Cardiac fibroblast (primary cell): ENCODE data around the gene SH3GLB1.
"Not testable (repeated sequence)": the region's sequence is repeated elsewhere in the genome, so short reads cannot be mapped to it uniquely, and the experiment has no call there.

Experiments used
- DNase-seq, 2 donors: peaks; one replicate each; pipeline versions ENCODE4 v3.0.0 to v3.0.0-alpha.2; 2010; ENCODE audit warnings: low read depth in 2 of 2
- H3K4me3 ChIP-seq, 2 donors: replicated peaks in 1 of 2; 1 replicate in 1 of 2; 2 replicates in 1 of 2; pipeline ENCODE4 v1.5.1; 2011; ENCODE audit warnings: low read depth in 2 of 2, low read length in 2 of 2, mild to moderate bottlenecking in 2 of 2, moderate library complexity in 1 of 2
- CTCF ChIP-seq: IDR thresholded peaks from one replicate; pipeline ENCODE4 v1.5.1; 2011; ENCODE audit warnings: low read depth, mild to moderate bottlenecking, low read length, inconsistent platforms

Gene SH3GLB1

GRCh38 chr1:86699186-86699585 is 5.2 kb upstream of the SH3GLB1 start:
- H3K4me3 ChIP-seq: no peak overlapping the region
- TF ChIP-seq CTCF: no peak
- DNase-seq: no peak

- peak in 1 of 2 donors; percentile 42 for DNase-seq
- no peak for TF ChIP-seq CTCF
- H3K4me3 ChIP-seq: no peak overlapping the region
Measured at GRCh38 chr1:86701731-86702130, 2.6 kb upstream of the SH3GLB1 start.

GRCh38 chr1:86702954-86703494 is 1.4 kb upstream of the SH3GLB1 start:
- not testable (repeated sequence) for DNase-seq, H3K4me3 ChIP-seq

- H3K4me3 ChIP-seq: peak overlapping the region; percentile 82 to 86
- no peak for DNase-seq
- no peak for TF ChIP-seq CTCF
Measured at GRCh38 chr1:86703696-86704457, 499 bp upstream of the SH3GLB1 start.

GRCh38 chr1:86704972-86705664 is 742 bp downstream of the SH3GLB1 start:
- H3K4me3 ChIP-seq: peak overlapping the region; percentile 82 to 86
- TF ChIP-seq CTCF: no peak
- peak; percentile 71 to 73 for DNase-seq

- peak overlapping the region; percentile 82 to 86 for H3K4me3 ChIP-seq
- TF ChIP-seq CTCF: no peak
- peak; percentile 37 to 44 for DNase-seq
Measured at GRCh38 chr1:86705665-86705985, 1.2 kb downstream of the SH3GLB1 start.

- H3K4me3 ChIP-seq: peak overlapping the region; percentile 82 to 86
- peak in 1 of 2 donors; percentile 17 for DNase-seq
- no peak for TF ChIP-seq CTCF
Measured at GRCh38 chr1:86706018-86706635, 1.8 kb downstream of the SH3GLB1 start.
